Mammary epithelial cell (primary cell): ENCODE measurements around the gene DFFA.

Source experiments
- CTCF ChIP-seq, 2 donors: IDR thresholded peaks in 1 of 2; conservative IDR thresholded peaks in 1 of 2; 2 replicates each; pipeline ENCODE4 v1.5.1; 2011 to 2012; ENCODE audit warnings: inconsistent platforms in 2 of 2, low read length in 2 of 2, mild to moderate bottlenecking in 2 of 2, control low read depth in 1 of 2, low read depth in 1 of 2; ENCODE audit not compliant: insufficient read depth in 1 of 2; ENCODE audit errors: extremely low read depth in 1 of 2
- EZH2 ChIP-seq: IDR thresholded peaks from 2 replicates; pipeline ENCODE4 v1.6.1; 2012; ENCODE audit warnings: low read length, inconsistent platforms, borderline replicate concordance

GRCh38 chr1:10515301-10515975 lies 43.1 kb upstream of the DFFA start:
- no peak for TF ChIP-seq CTCF (conservative IDR thresholded peaks at IDR 0.05 in 1 of 2, IDR thresholded peaks at IDR 0.05 in 1 of 2; ENCODE audit: extremely low read depth in 1 of 2, insufficient read depth in 1 of 2, low read depth in 1 of 2, low read length in 2 of 2)
- no peak for TF ChIP-seq EZH2
